HFF-Myc (cell line): ENCODE measurements around the gene PSMD4.

Experiments used
- DNase-seq: peaks from one replicate; pipeline ENCODE4 v3.0.0-alpha.2; 2011; ENCODE audit warnings: low read depth; ENCODE audit errors: extremely low read depth
- H3K4me3 ChIP-seq: replicated peaks from 2 replicates; pipeline ENCODE4 v1.5.1; 2011; ENCODE audit warnings: low read depth, mild to moderate bottlenecking, control low read depth, low read length
- CTCF ChIP-seq: IDR thresholded peaks from 2 replicates; pipeline ENCODE4 v1.5.1; 2012; ENCODE audit warnings: mild to moderate bottlenecking, low read depth, low read length, control low read depth; ENCODE audit errors: missing control alignments

The PSMD4 gene

DNA sequence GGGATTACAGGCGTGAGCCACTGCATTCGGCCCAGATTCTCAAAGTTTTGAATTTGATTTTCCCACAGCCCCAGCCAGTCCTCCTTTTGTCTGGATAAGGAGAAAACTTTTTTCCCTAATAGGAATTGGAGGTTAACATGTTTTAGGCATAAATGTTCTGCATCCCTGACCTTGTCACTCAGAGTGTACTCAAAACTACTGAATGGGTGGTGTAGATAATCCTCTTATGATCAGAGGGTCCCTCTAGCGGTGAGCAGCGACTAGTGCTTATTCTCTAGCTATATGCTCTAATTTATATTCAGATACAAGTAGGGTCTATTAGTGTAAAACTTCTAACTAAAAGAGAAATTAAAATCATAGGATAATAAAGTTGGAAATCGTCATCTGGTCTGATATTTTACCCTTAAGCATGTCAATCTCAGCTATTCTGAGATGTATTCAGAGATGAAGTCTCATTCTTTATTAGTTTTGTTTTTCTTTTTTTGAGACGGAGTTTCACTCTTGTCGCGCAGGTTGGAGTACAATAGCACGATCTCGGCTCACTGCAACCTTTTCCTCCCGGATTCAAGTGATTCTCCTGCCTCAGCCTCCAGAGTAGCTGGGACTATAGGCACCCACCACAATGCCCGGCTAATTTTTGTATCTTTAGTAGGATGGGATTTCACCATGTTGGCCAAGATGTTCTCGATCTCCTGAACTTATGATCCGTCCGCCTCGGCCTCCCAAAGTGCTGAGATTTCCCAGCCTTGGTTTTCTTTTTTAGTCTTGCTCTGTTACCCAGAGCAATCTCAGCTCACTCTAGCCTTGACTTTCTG, 2.7 kb upstream of the PSMD4 start:
- TF ChIP-seq CTCF: peak; percentile 86
- peak; percentile 58 for DNase-seq
- H3K4me3 ChIP-seq: no peak overlapping the region

DNA sequence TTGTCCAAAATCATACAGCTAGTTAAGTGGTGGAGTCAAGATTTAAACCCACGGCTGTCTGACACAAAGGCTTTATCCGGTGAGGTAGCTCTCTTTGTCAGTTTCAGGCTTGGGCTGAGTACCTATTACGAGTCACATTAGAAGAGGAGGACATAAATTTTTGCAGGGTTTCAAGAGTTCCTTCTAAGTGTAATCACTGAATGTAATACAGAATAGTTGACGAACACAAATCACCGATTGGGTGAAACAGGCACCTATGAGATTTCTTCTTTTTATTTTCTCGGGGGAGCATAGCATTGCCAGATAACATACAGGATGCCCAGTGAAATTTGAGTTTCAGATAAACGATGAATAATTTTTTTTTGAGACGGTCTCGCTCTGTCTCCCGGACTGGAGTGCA, 847 bp downstream of the PSMD4 start:
- no peak for TF ChIP-seq CTCF
- no peak for DNase-seq
- peak overlapping the region; percentile 57 for H3K4me3 ChIP-seq

DNA sequence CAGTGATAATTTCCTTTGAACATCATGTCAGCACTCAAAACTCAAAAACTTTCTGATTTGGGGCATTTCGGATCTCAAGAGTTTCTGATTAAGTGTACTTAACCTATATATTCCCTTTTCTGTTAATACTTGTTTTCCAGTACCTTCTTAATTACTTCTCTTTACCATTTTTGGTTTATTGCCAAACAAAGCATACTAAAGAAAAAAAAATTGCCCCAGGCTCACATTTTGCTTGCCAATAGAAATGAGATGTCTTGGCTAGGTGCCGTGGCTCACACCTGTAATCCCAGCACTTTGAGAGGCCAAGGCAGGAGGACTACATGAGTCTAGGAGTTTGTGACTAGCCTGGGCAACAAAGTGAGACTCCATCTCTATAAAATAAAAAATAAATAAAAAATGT, 4.8 kb downstream of the PSMD4 start:
- DNase-seq: no peak
- no peak for TF ChIP-seq CTCF
- no peak overlapping the region for H3K4me3 ChIP-seq

DNA sequence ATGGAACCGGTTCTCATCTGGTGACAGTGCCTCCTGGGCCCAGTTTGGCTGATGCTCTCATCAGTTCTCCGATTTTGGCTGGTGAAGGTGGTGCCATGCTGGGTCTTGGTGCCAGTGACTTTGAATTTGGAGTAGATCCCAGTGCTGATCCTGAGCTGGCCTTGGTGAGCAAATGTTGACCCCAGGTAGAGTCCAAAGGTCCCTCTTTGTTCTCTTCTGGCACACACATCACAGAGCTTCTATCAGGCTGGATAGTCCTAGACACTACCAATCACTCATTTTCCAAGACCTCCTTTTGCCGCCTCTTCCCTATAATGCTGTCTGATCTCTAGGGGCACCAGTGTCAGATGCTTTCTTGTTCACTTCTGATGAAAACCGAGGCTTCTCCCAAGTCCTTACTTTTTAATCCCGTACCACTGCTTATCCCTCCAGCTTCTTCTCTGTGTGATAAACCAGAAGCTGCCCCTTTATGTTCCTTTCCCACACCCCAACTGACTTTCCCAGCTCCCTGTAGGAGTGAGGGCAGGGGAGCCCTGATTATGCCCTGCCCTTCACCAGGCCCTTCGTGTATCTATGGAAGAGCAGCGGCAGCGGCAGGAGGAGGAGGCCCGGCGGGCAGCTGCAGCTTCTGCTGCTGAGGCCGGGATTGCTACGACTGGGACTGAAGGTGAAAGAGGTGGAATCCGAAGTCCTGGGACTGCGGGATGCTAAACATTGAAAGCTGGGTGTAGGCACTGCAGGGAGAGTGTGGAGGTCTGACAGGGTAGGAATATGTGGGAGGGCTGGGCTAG, 11.1 kb downstream of the PSMD4 start:
- no peak overlapping the region for H3K4me3 ChIP-seq
- DNase-seq: no peak
- no peak for TF ChIP-seq CTCF

DNA sequence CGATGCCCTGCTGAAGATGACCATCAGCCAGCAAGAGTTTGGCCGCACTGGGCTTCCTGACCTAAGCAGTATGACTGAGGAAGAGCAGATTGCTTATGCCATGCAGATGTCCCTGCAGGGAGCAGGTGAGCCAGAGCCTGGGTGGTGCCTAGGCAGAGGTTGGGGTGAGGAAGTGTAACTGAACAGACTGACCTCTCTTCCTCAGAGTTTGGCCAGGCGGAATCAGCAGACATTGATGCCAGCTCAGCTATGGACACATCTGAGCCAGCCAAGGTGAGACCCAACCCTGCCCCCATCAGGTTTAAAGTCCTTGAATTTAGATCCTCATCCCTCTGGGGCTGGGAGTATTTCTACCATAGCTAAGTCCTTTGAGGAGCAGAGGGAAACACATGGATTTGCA, 11.8 kb downstream of the PSMD4 start:
- H3K4me3 ChIP-seq: no peak overlapping the region
- TF ChIP-seq CTCF: no peak
- no peak for DNase-seq

DNA sequence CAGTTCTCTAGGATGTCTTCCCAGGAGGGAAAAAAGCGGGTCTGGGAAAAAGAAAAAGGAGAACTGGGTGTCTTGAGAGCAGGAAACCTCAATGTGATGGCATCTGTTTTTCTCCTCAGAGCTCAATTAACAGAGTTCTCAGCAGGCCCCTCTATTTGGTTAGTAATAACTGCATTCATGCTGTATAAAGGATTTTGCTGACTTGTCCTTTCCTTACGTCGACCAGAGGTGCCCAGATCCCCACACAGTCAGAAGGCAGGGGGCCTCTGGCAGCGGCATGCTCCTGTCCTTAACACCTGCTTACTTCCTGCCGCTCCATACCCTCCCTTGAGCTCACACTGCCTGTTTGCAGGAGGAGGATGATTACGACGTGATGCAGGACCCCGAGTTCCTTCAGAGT, 12.3 kb downstream of the PSMD4 start:
- no peak for DNase-seq
- no peak overlapping the region for H3K4me3 ChIP-seq
- TF ChIP-seq CTCF: no peak

GRCh38 chr1:151267760-151268159, 13.2 kb downstream of the PSMD4 start:
- DNase-seq: no peak
- TF ChIP-seq CTCF: no peak
- no peak overlapping the region for H3K4me3 ChIP-seq
